Inferior parietal cortex (tissue), 1 donor: ENCODE measurements around the gene TPCN1.

Experiments
- DNase-seq: peaks from one replicate; pipeline ENCODE4 v3.0.0-alpha.2; 2016; ENCODE audit errors: extremely low spot score

Gene TPCN1

DNA sequence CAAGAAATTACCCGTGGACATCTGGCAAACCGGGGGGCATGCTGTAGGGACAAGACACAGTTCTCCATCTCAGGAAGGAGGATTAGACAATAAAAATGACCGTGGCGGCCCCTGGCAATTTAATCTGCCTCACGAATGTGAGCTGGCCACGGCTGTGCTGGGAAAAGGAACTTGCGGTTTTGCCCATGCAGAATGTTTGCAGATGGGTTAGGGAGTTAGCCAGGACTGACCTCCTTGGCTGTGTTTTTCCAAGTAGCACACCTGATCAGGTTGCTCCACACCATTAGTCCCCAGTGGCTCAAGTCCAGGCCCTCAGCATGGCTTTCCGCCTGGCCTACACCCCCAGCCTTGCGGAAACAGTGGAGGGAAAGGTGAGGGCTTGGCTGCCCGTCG, 20.8 kb downstream of the TPCN1 start:
- no peak for DNase-seq

DNA sequence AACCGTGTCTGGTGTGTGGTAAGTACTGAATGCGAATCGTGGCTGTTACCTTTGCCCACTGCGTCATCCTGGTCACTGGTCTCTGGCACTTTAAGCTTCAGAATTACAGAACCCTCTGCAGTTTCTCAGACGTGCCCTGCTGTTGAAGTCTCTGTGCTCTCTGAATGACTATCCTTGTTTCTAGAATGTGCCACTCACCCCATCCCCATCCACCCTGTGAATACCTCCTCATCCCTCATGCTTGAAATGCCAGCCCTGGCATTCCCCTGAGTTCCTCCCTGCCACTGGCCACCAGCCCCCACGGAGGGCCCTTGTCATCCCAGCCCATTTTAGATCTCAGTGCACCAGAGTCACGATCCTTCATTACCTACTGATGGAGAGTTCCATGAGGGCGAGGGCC, 21.3 kb downstream of the TPCN1 start:
- DNase-seq: no peak

DNA sequence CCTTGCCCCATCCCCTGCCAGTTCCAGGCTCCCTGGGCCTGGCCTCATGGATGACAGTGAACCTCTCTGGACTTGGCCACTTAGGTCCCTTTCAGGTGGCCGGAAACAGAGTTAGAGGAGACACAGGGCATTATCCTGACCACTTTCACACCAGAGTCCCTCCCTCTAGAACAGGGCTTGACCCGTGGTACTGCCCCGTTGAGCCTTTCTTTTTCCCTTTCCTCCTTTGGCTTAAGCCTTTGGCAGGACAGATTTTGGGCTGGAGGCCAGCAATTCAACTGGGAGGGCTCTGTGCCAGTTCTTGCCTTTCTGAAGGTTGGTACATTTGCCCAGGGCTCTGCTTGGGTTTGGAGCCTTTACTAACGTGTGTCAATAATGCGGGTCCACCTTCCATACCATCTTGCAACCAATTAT, 22.8 kb downstream of the TPCN1 start:
- DNase-seq: peak; percentile 88

DNA sequence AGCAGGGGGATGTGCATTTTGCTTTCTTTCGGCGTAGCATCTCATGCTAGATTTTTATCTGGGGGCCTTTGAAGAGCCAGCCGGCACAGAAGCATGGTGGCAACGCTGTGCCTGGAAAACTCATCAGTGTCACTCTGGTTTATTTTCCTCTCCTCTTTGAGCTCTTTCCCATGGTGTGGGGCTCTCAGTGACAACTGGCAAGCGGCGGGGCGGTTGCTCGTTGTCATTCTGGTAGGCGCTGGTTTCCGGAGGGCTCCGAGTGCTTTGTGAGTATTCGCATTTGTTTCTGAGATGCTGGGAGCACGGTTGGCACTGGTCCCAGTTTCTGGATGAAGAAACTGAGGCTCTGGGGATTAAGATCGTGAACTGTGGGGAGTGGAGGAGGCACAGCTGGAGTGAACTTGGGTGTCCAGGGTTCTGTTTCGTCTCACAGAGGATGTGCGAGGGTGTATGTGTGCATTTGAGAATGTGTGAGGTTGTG, 23.3 kb downstream of the TPCN1 start:
- no peak for DNase-seq

DNA sequence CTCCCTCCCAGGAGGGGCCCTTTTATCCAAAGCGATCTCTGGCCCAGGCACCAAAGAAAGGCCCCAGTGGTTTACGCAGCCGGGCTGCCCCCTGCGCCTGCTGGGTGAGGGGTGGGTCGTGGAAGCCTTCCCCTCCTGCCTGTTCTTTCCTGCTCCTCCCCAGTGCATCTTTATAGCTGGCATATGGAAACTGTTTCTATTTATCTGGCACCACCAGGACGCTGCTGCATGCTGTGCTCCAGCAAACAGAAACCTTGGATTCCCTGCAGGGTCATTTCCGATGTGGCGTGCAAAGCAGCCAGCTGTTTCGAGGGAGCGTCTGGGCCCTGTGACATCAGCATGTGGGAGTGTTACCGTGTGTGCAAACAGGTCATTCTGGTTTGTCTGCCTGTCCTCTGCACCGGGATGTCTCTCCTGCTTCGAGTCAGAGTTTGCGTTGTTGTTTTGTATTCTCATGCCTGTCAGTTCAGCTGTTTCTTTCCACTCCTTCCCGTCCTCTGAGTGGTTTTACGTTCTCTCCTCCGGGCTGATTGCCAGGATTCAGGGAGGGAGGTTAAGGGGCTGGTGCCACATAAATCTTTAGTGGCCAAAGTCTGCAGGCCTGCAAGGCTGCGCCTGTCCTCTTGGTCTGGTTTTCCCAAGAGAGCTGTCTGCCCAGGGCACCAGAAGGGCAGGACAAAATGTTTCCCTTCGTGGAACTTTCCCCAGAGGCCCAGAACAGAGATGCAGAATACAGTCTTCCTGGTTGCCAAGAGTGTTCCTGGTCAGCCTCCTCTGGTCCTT, 24.6 kb downstream of the TPCN1 start:
- DNase-seq: peak; percentile 50

DNA sequence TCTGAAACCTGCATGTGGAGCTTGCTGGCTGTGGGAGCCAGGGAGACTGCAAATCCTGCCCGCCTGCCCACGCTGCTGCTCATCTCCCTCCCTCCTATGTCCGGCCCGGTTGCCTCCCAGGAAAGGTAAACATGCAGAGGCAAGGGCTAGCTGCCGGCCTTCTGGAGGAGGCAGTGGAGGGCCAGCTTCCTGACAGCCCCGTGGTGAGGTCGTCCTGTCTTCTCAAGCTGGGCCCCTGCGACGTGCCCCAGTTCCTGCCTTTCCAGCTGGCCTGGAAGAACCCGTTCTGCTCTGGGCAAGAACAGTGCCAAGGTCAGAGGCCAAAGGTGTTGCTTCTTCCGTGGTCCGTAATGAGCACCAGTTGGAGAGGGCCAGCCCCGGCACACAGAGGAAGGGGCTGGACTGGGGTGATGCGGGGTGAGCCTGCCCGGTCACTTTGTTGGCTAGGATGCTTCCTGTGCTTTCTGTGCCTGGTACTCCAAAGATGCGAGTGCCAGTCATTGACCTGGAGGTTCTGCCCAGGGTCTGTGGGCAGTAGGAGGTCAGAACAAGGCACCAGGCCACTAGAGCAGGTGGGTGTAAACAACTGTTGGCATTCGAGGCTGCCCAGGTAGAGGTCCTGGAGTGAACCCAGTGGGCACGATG, 25.3 kb downstream of the TPCN1 start:
- no peak for DNase-seq

DNA sequence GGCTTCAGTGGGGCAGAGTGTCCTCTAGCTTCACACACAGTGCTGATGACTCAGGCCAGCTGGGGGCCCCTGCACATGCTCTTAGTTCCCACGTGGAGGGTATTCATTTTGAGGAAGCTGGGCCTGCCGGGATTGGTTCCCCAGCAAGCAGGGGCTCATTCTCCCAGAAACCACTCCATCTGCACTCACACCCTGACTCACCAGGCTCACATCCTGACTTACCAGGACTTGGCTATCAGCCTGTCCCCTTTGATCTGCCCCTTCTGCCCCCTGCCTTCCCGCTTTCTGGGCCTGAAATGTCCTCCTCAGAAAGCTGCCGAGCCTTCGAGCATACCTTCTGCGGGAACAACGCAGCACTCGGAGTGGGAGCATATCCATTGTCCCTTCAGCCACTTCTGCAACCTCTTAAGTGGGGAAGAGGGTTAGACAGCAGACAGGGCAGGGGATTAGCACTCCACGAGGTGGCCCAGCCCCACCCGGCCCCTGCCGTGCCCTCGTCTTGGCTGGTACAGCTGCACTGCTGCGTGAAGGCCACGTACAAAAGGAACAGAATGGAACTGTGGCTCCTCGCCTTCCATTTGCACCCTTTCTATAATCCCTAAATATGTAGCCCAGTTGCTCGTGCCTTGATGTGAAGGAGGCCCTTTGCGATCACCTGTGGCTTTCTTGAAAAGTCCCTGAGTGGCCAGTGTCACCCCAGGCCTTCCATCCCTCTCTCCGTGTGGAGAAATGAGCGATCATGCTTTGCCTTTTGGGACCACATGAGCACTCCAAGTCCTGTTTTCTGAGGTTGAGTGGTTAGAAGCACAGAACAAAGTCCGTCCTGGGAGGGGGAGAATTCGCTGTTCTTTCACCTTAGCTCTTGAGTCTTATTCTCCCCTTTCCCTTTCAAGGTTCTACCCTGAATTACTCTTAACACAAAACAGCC, 26.1 kb downstream of the TPCN1 start:
- no peak for DNase-seq

DNA sequence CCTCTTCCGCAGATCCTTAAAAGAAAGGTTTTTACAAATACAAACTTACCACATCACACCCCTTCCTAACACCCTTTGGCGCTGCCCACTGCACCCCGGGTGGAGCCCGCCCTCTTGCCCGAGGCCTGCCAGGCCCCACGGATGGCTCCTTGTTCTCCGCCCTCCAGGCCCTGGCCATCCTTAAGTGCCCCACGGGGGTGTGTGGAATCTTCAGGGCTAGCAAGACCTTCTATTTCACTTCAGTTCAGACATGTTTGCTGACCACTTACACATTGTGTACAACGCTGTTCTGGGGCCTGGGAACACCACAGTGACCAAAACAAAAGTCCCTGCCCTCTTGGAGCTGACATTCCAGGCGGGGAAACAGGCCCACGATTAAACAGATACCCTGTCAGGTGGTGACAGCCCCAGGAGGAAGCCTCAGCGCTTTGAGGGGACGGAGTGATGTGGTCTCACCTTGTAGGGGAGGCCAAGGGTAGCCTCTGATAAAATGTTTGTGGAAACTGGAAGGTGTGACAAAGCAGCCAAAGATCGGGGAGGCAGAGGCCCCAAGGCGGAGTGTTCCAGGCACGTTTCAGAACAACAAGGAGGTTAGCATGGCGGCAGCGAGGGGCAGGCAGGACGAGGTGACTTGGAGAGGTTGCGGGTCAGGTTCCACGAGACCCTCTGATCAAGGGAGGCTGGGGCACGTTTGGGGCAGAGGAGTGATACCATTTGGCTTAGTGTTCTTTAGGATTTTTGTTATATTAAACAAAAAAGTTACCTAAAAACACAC, 27.0 kb downstream of the TPCN1 start:
- no peak for DNase-seq

DNA sequence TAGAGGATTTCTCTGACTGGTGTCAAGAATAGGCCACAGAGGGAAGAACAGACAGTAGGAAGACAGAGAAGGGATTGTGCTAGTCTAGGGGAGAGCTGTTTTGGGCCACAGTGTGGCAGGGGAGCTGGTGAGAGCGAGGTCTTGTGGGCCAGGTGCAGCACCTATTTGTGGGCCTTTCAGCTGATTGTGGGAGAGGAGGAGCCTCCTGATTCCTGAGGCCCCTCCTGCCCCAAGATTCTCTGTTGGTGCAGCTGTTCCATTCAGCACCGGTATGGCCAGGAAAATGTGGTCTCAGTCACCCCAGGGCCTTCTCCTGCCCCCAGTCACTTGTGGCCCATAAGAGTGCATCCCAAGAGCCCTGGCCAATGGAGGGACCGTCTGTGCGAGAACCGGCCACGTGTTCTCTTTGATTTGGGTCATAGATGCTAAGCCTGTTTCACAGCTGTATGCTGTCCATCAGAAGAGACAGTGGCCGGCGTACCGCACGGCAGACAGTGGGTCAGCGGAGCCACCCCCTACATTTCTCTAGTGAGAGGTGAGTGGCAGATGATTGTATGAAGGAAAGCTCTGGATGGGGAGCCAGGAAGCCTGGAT, 27.7 kb downstream of the TPCN1 start:
- no peak for DNase-seq

DNA sequence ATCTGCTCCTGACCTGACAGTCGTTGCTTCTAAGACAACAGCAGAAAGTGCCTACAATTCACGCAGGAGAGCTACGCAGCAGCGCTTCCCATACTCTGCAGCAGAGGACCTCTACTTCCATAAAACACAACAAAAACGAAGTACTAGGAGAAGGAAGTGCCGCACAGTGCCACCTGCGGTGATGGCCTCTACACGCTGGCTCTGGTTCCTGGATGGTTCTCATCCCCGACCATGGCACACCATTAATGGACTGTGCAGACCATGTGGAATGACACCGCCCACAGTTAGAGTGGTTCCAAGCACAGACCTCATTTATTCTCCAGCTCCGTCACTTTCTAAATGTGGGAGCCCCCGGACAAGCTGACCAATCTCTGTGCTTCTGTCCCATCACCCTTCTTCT, 28.3 kb downstream of the TPCN1 start:
- no peak for DNase-seq

DNA sequence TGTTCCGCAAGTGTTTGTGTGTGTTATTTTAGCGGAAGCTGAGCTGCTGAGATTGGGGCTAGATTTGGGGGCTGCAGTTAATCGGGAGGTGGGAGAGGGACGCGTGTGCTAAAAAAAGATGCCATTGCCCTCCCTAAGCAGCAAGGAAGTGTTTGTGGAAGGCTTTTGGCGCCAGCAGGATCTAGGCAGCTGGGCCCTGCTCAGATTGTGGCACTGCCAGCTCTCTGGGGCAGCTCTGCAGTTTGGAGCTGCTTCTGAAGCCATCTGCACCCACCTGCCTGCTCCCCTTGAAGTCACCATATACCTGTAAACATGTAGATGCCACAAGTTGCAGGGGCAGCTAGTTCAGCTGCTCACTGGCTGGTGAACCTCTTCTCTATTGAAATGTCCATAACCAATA, 28.8 kb downstream of the TPCN1 start:
- no peak for DNase-seq

DNA sequence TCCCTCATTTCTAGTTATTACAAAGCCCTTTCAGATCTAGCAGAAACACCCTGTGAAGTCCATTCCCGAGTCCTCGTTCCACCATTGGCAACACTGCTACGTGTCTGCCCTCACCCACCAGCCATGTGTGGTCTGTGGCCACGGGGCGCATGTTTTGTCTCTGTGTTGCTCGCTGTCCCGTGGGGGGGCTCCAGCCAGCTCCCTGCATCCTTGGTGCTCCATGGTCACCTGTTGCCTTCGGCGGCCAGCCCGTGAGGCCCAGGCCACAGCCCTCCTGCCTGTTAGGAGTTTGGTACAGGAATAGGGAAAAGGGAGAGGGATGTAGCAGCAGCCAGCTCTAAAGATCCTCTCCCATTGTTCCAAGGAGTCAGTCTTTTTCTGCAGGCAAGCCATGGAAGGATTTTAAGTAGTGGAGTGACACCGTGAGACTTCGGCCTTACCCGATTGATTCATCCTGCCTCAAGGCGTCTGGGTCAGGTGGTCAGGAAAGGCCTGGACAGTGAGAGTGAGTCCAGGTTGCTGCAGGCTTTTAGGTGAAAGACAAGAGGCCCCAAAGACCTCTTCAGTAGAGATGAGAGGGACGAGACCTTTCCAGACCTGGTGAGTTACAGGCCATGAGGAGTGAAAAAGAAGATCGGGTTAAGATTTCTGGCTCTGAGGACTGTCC, 30.3 kb downstream of the TPCN1 start:
- DNase-seq: no peak

DNA sequence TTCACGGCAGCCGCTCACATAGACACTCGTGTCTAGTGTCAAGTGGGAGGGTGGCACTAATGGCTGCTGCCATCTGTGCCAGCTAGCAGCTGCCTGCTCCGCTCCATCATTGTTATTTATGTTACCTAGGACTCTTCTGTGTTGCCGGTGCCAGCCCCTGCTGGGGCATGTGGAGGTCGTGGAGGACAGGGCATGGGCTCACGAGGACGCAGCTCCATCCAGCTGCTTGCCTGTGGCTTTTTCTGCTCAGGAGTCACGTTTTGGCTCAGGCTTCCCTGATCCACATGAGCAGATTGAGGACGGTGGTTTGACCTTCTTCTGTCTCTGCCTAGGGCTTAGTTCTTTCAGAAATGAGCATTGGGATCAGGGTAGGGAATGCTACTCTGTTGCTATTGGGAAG, 31.2 kb downstream of the TPCN1 start:
- DNase-seq: no peak

DNA sequence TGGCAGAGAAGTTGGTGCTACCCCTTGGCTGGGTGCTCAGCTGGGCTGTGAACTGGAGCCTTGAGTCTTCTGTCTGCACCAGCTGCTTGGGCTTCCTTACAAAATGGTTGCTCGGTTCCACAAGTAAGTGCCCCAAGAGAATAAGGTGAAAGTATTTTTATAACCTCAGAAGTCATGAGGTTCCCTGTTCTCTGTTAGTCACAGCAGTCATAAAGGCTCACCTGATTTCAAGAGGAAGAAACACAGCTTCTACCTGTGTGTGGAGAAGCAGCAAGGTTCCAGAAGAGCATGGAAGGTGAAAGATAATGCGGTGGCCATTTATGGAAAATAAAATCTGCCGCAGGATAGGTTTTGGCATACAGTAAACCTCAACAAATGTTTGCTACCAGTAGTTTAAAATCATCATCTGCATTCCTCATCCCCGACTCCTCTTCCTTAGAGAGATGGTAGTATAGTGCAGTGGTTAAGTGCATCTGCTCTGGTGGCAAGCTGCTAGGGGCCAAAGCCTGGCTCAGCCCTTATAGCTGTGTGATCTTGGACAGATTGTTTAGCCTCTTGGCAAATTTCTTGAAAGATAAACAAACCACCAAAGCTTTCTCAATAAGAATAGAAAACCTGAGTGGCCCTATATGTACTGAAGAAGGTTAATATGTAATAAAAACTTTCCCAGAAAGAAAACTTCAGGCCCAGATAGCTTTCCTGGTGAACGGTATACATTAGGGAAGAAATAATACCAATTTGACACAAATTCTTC, 32.4 kb downstream of the TPCN1 start:
- DNase-seq: no peak

DNA sequence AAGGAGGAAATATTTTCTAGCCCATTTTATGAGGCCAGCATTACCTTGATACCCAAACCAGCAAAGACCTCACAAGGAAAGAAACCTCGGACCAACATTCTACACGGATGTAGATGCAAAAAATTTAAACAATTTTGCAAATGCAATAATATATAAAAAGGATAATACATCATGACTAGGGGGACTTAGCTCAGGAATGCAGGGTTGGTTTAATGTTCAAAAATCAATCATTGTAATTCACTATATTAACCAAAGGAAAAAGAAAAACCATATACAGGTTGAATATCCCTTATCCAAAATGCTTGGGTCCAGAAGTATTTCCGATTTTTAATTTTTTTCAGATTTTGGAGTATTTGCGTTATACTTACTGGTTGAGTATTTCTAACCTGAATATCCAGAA, 33.0 kb downstream of the TPCN1 start:
- no peak for DNase-seq

DNA sequence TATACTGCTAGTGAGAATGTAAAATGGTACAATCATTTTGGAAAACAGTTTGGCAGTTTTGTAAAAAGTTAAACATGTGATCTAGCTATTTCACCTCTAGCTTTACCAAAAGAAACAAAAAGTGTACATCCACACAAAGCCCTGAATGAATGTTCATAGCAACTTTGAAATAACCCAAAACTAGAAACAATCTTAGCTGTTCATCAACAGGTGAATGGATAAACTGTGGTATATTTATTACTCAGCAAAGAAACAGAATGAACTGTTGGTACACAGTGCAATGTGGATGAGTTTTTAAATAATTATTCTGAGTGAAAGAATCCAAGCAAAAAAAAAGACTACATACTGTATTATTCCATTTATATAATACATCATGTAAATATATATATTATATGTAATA, 36.3 kb downstream of the TPCN1 start:
- no peak for DNase-seq

DNA sequence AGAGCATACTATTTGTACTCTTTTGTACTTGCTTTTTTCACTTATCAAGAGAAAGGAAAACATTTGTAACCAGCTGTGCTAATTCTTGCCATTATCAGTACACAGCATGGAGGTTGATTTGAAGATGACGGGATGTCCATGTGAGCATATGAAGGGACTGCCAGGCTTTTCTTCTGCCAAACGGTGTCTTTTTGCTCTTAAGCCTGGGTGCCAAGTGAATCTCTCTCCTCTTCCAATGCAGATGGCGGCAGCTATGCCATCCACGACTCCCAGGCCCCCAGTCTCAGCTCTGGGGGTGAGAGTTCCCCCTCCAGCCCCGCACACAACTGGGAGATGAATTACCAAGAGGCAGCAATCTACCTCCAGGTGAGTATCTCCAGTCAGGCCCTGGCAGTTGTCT, 38.9 kb downstream of the TPCN1 start:
- DNase-seq: peak; percentile 39

DNA sequence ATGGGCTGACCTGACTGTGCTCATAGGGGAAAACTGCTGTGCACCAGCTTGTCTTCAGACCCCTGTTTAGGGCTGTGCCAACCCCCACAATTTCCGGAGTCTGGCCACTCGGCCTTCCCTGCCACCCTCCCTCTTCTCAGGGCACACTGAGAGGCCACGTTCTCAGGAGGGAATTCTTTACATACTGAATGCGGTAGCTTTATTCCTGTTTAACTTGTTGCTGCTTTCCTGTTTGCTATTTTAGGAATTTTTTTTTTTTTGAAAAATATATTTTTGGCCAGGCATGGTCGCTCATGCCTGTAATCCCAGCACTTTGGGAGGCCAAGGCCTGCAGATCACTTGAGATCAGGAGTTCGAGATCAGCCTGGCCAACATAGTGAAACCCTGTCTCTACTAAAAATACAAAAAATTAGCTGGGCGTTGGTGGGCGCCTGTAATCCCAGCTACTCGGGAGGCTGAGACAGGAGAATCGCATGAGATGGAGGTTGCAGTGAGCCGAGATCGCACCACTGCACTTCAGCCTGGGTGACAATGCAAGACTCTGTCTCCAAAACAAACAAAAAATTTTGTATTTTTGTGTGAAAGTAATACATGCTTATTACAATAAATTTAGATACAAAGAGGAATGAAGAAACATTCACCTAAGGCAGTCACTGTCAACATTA, 39.5 kb downstream of the TPCN1 start:
- DNase-seq: no peak

DNA sequence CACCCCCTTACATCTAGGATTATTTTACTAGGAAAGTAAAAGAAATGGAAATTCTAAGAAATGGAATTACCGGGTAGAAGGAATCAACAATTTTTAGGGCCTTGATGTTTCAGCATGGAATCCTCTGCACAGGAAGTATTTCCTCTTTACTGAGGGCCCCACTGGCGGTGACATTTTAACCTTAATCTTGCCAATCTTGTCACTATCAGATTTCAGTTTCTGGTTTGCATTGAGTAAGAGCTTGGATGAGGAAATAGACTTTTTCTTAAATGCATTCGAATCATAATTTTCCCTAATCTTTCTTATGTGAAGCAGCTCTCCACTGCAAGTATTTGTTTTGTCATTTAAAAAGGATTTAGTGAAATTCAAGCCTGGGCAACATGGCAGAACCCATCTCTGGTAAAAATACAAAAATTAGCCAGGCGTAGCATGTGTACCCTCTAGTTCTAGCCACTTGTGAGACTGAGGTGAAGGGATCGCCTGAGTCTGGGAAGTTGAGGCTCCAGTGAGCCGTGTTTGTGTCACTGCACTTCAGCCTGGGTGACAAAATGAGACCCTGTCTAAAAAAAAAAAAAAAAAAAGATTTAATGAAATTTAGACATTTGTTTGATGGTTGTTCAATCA, 40.7 kb downstream of the TPCN1 start:
- DNase-seq: no peak
